GM10266 (cell line): ENCODE results near the gene FSHB.
"Not testable (repeated sequence)": the region's sequence is repeated elsewhere in the genome, so short reads cannot be mapped to it uniquely, and the experiment has no call there.

Experiments
- DNase-seq: peaks from one replicate; pipeline ENCODE4 v3.0.0; 2012; ENCODE audit errors: extremely low spot score
- TF ChIP-seq, protein P1 (sequence below): IDR thresholded peaks from 2 replicates; pipeline ENCODE4 v1.5.1; 2012; ENCODE audit warnings: mild to moderate bottlenecking, low read depth; ENCODE audit not compliant: control insufficient read depth, insufficient read depth; ENCODE audit errors: missing control alignments

Gene FSHB

GRCh38 chr11:30261821-30262220, 31.0 kb downstream of the FSHB start:
- TF ChIP-seq, protein P1, sequence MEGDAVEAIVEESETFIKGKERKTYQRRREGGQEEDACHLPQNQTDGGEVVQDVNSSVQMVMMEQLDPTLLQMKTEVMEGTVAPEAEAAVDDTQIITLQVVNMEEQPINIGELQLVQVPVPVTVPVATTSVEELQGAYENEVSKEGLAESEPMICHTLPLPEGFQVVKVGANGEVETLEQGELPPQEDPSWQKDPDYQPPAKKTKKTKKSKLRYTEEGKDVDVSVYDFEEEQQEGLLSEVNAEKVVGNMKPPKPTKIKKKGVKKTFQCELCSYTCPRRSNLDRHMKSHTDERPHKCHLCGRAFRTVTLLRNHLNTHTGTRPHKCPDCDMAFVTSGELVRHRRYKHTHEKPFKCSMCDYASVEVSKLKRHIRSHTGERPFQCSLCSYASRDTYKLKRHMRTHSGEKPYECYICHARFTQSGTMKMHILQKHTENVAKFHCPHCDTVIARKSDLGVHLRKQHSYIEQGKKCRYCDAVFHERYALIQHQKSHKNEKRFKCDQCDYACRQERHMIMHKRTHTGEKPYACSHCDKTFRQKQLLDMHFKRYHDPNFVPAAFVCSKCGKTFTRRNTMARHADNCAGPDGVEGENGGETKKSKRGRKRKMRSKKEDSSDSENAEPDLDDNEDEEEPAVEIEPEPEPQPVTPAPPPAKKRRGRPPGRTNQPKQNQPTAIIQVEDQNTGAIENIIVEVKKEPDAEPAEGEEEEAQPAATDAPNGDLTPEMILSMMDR, result no peak
- DNase-seq, result no peak

DNA sequence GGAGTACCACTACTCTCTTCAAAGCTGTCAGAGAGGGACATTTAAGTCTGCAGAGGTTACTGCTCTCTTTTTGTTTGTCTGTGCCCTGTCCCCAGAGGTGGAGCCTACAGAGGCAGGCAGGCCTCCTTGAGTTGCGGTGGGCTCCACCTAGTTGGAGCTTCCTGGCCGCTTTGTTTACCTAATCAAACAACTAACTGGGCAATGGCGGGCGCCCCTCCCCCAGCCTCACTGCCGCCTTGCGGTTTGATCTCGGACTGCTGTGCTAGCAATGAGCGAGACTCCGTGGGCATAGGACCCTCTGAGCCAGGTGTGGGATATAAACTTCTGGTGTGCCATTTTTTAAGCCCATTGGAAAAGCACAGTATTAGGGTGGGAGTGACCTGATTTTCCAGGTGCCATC, 37.8 kb downstream of the FSHB start:
- not testable (repeated sequence) for DNase-seq

DNA sequence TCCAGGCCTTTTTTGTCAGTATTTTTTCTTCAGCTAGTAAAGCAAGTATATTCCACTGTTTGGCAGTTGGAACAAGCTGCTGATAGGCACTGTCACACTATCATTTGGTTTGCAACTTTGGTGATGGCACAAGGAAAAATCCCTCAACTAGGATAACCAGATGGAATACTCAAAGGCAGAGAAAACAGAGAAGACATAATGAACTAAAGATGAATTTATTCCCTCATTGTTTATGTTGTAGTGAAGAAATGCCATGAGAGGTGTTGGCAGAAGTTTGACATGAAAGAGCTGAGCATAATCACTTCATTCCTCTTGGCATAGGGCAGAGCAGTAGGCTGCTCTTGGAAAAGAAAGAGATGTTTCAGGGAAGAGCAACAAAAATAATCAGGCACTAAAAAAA, 39.9 kb downstream of the FSHB start:
- DNase-seq, result no peak
- TF ChIP-seq, protein P1, result no peak

DNA sequence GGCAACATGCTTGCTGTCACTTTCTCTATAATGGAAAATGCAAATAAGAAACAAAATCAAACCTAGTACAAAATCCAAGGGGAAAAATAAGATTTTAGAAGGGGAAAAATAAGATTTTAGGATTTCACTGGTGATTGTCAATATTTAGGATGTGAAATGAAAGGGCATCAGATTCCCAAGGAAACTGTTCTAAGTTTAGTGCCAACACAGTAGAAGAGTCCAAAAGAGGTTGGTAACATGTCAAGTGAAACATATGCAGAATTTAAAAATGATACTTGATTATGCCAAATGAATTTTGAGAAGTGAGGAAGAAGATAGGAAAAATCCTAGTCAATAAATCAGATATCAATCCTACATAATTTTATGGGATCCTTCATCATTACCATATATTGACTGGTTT, 46.4 kb downstream of the FSHB start:
- TF ChIP-seq, protein P1, result no peak
- no peak for DNase-seq

GRCh38 chr11:30279796-30280195, 49.0 kb downstream of the FSHB start:
- TF ChIP-seq, protein P1, result no peak
- no peak for DNase-seq

- no peak for DNase-seq
- TF ChIP-seq, protein P1, result no peak
Measured at GRCh38 chr11:30281476-30282288, 50.9 kb downstream of the FSHB start.

GRCh38 chr11:30282289-30282631, 51.4 kb downstream of the FSHB start:
- TF ChIP-seq, protein P1, result no peak
- no peak for DNase-seq
